ENCODE measurements around the gene CDHR5.

DNA sequence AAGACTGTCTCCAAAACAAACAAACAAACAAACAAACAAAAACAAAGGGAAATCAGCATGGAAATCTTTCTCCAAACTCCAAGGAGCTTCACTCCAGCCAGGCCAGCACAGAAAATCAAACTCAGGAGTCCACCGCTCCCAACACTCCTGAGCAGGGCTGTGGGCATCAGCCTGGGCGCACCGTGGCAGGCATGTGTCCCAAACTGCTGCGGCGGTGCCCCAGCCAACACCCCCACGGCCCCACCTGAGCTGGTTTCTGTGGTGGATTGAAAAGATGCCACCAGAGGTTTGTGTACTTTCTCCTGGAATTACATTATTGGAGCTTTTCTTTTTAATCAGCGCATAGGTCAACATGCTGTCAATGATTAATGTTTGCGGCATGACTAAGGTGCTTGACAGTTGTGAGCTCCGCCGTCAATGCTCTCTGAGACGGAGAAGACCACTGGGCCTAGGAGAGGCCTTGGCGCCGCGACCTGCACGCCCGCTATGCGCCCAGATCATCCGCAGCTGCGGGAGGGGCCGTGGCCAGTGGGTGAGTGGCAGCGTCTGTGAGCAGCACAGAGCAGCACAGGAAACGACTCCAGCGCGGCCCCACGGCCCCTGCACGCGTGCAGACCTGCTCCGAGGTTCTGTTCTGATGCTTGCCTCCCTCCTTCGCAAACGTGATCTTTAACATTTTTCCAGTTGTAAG lies 30.4 kb upstream of the CDHR5 start:
- no peak for TF ChIP-seq CTCF (IDR thresholded peaks at IDR 0.05; ENCODE audit: borderline replicate concordance, extremely low read depth, low read length, poor library complexity, severe bottlenecking)
- no peak for TF ChIP-seq EZH2 (IDR thresholded peaks at IDR 0.05; ENCODE audit: borderline replicate concordance, low read depth, low read length, severe bottlenecking)
